Heart left ventricle (tissue), 16 donors: ENCODE results near the gene ITGBL1. TPM values are rescaled to one million over a fixed set of nuclear protein-coding genes. Genes with fewer than 3 reads are reported as not detected.

Experiments
- ATAC-seq, 4 donors: fragments of 200-7000 bp; cut with Tn5 transposase; one replicate each; pipeline ENCODE4 v1.9.1; 2020 to 2022; ENCODE audit warnings: moderate library complexity in 4 of 4, mild to moderate bottlenecking in 3 of 4, moderate number of reproducible peaks in 1 of 4
- DNase-seq, 5 donors: peaks; one replicate each; pipeline ENCODE4 v3.0.0-alpha.2; 2020
- H3K27ac ChIP-seq, 12 donors: fragments of 200-600 bp; sonication (generic) in 4 of 12; one replicate each; pipeline versions ENCODE4 v1.5.0 to v1.8.0; 2016 to 2022; ENCODE audit warnings: mild to moderate bottlenecking in 2 of 12
- H3K27me3 ChIP-seq, 9 donors: fragments of 200-600 bp; sonication (generic) in 2 of 9; one replicate each; pipeline versions ENCODE4 v1.5.1 to v1.8.0; 2016 to 2022; ENCODE audit warnings: mild to moderate bottlenecking in 3 of 9
- H3K36me3 ChIP-seq, 9 donors: fragments of 200-600 bp; sonication (generic) in 2 of 9; one replicate each; pipeline versions ENCODE4 v1.5.0 to v1.8.0; 2018 to 2022; ENCODE audit warnings: mild to moderate bottlenecking in 2 of 9
- H3K4me1 ChIP-seq, 12 donors: fragments of 200-600 bp; sonication (generic) in 4 of 12; one replicate each; pipeline versions ENCODE4 v1.5.0 to v1.8.0; 2016 to 2022; ENCODE audit warnings: mild to moderate bottlenecking in 3 of 12
- H3K4me3 ChIP-seq, 12 donors: fragments of 200-600 bp; sonication (generic) in 4 of 12; one replicate each; pipeline versions ENCODE4 v1.5.0 to v1.8.0; 2017 to 2022; ENCODE audit warnings: mild to moderate bottlenecking in 9 of 12, moderate library complexity in 4 of 12
- H3K9me3 ChIP-seq, 12 donors: fragments of 200-600 bp; sonication (generic) in 4 of 12; one replicate each; pipeline versions ENCODE4 v1.5.0 to v1.8.0; 2016 to 2022; ENCODE audit warnings: mild to moderate bottlenecking in 1 of 12
- POLR2A ChIP-seq, 2 donors: fragments of 450-650 bp; IDR thresholded peaks; one replicate each; pipeline ENCODE4 v1.6.1; 2017; ENCODE audit warnings: antibody characterized with exemption in 2 of 2, mild to moderate bottlenecking in 2 of 2, moderate library complexity in 2 of 2
- WGBS, 4 donors: extraction: QIAGEN DNeasy Blood & Tissue Kit in 2 of 4; methylation state at CpG; one replicate each; pipeline versions ENCODE4 v1.1.5 to v1.1.7; 2013 to 2018; 5-methylcytosine and 5-hydroxymethylcytosine counted together
- intact Hi-C, 10 donors: fragments of 100-400 bp; cut with DNase I; formaldehyde crosslinking; loops; one replicate each; pipeline versions ENCODE4 v1.11.1 to v1.14.2; 2022
- polyA plus RNA-seq, 2 donors: library from polyadenylated mRNA; stranded (reverse); fragments of 200-250 nt; gene quantifications; one replicate each; pipeline ENCODE4 v1.2.3, GENCODE V29; 2013
- total RNA-seq, 9 donors: library from RNA; depleted of rRNA in 2 of 9; stranded (reverse); fragments of >200 nt in 2 of 9; fragmentation: NEBNext Ultra II Directional in 3 of 9; extraction: Animal tissue kit (Norgen Biotek cat#: 25700) in 3 of 9; gene quantifications; one replicate each; pipeline versions ENCODE4 v1.1.0 to v1.2.4, GENCODE V29; 2016 to 2023
- TF ChIP-seq, protein P1 (sequence below), 12 donors: fragments of 200-600 bp; sonication (generic) in 4 of 12; IDR thresholded peaks; one replicate each; pipeline versions ENCODE4 v1.5.0 to v1.8.0; 2018 to 2022; ENCODE audit warnings: antibody characterized with exemption in 12 of 12, mild to moderate bottlenecking in 5 of 12
- donor health status: ischemic (EF 13 %, LVEDD 7.1; RV severe dilation, severe dysfunction).
- donor health status: healthy with polysubstance abuse.
- donor health status: DM: no; HTN: yes; CAD: no.
- donor health status: DM: no; HTN: no; CAD: no.
- donor health status: ischemic (EF 25% LVEDD 6.9; RV normal size, moderate dysfunction).
- donor health status: ischemic (EF 25% LVEDD 5.7; RV mildly dilated, moderate dysfunction).
- donor health status: healthy.
- donor health status: DM: yes; HTN: yes; CAD: no.
- donor health status: ischemic (EF 35%, LVEDD 5.7; RV mildly dilated, moderate dysfunction).
- donor health status: nonischemic (EF 11% LVEDD 7.7; RV severe dilation, severe dysfunction).
- donor health status: DM: yes; HTN: yes; CAD: no.
- donor health status: PGD.
- donor health status: ischemic (EF 29% LVEDD 5.4; RV normal size, mild dysfunction).
- donor health status: nonischemic (EF 23%, LVEDD 6.1; RV moderate dilation, normal function).

Gene ITGBL1
- total and polyA plus RNA-seq, 11 donors: 0.15 to 5.9 (median 2.5) TPM

DNA sequence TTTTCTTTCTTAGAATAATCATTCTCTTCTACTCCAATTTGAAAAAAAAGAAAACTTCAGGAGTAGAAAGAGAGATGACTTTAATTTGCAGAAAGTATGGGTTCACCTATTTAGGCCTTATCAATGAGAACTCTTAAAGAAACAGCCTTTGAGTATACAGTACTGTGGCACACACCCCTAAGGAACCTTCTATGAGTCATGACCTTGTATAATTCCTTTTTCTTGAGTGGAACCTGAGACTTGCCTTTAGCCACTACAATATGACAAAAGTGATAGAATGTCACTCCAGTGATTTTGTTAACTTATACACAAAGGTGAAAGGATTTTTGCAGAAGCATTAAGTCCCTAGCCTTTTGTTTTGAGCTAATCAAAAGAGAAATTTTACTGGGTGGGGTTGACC lies 58.7 kb downstream of the ITGBL1 start:
- Histone ChIP-seq H3K4me1 (no peaks in the 10 kb centered on the region), H3K27me3 (no peaks in the 10 kb centered on the region), H3K27ac (no peak overlapping the region), H3K4me3 (no peak overlapping the region), H3K9me3 (peaks cover 0 to 3% (median 0%) of the 10 kb centered on the region in 12 donors), H3K36me3 (no peaks in the 10 kb centered on the region)
- intact Hi-C loops: loop anchor here in 2 of 10 donors (5.0 kb wide), 2 partner anchors 246 to 406 kb away; no protein-coding TSS in a partner anchor
- no peak for ATAC-seq
- TF ChIP-seq, protein P1, sequence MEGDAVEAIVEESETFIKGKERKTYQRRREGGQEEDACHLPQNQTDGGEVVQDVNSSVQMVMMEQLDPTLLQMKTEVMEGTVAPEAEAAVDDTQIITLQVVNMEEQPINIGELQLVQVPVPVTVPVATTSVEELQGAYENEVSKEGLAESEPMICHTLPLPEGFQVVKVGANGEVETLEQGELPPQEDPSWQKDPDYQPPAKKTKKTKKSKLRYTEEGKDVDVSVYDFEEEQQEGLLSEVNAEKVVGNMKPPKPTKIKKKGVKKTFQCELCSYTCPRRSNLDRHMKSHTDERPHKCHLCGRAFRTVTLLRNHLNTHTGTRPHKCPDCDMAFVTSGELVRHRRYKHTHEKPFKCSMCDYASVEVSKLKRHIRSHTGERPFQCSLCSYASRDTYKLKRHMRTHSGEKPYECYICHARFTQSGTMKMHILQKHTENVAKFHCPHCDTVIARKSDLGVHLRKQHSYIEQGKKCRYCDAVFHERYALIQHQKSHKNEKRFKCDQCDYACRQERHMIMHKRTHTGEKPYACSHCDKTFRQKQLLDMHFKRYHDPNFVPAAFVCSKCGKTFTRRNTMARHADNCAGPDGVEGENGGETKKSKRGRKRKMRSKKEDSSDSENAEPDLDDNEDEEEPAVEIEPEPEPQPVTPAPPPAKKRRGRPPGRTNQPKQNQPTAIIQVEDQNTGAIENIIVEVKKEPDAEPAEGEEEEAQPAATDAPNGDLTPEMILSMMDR (IDR thresholded peaks at IDR 0.05): no peak
- no peak for TF ChIP-seq POLR2A (IDR thresholded peaks at IDR 0.05)
- DNase-seq: no peak

DNA sequence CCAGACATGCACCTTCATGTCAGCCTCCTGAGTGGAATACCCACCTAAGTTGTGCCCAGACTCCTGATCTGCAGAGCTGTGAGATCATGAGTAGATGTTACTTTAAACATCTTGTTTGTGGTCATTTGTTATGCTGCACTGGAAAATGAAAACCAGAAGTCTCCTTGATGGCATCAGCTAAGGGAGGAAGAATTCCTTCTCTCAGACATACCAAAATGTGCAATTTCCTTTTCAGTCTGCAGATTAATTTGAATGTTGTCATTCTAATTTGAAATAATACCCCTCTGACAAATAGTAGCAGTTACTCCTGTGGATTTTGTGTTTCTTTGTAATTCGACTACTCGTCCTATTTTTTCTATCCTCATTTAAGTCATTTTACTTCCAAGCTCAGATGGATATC lies 59.3 kb downstream of the ITGBL1 start:
- Histone ChIP-seq H3K27ac (no peak overlapping the region), H3K27me3 (no peaks in the 10 kb centered on the region), H3K4me1 (no peaks in the 10 kb centered on the region), H3K36me3 (no peaks in the 10 kb centered on the region), H3K4me3 (no peak overlapping the region), H3K9me3 (peaks cover 0 to 3% (median 0%) of the 10 kb centered on the region in 12 donors)
- intact Hi-C loops: loop anchor here in 2 of 10 donors (5.0 kb wide), 2 partner anchors 246 to 406 kb away; no protein-coding TSS in a partner anchor
- 75 to 83% (median 79%) methylated on average over 2 of the region's 2 CpGs for WGBS, 4 donors
- ATAC-seq (no peak), DNase-seq (no peak)
- TF ChIP-seq, protein P1 (IDR thresholded peaks at IDR 0.05): no peak
- TF ChIP-seq POLR2A (IDR thresholded peaks at IDR 0.05): no peak

DNA sequence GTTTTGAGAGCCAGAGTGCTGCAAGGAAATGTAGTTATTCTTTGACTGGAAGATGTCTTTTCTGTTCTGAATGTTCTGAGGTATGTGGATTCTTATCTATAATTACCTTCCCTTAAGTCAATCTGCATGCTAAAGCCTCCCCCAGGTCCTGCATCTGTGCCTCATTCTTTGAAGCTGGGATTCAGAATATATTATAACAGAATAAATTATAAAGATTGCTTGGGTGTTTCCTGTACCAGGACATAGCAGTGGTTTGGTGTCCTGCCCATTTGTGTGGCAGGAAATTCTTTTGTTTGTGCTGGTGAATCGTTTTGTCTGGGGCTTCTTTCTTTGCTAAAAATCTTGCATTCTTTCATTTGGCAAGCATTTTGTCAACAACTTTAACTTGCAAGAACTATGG lies 60.2 kb downstream of the ITGBL1 start:
- TF ChIP-seq, protein P1 (IDR thresholded peaks at IDR 0.05): no peak
- TF ChIP-seq POLR2A (IDR thresholded peaks at IDR 0.05): no peak
- DNase-seq (no peak), ATAC-seq (no peak)
- Histone ChIP-seq H3K4me1 (no peaks in the 10 kb centered on the region), H3K4me3 (no peak overlapping the region), H3K36me3 (no peaks in the 10 kb centered on the region), H3K27me3 (no peaks in the 10 kb centered on the region), H3K27ac (no peak overlapping the region), H3K9me3 (peaks cover 0 to 3% (median 0%) of the 10 kb centered on the region in 12 donors)
- WGBS, 4 donors: 24 to 38% (median 32%) methylated on average over 1 of the region's 1 CpG
- intact Hi-C loops: loop anchor here in 2 of 10 donors (5.0 kb wide), 2 partner anchors 245 to 405 kb away; no protein-coding TSS in a partner anchor

DNA sequence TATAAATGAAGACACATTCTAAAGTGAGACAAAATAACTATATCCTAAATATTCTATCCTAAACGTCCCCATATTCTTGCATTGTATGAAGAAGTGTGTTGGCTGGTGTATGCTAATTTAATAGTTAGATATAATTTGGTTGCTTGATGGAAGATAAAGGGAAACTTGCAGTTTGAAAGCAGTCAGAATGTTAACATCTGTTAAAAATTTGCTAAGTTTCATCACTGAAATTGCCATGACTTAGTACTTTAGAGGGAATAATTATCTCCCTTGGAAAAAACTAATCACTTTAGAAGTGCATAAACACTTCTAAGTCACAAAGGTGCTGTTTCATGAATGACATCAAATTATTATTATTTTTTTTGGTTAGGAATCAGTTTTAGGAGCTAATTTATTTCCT lies 61.6 kb downstream of the ITGBL1 start:
- no peak for DNase-seq
- H3K27ac ChIP-seq: no peak overlapping the region
- no peak for ATAC-seq
- no peaks in the 10 kb centered on the region for H3K4me1 ChIP-seq
- no peaks in the 10 kb centered on the region for H3K27me3 ChIP-seq
- H3K36me3 ChIP-seq: no peaks in the 10 kb centered on the region
- no peak overlapping the region for H3K4me3 ChIP-seq
- WGBS, 4 donors: 26 to 40% (median 39%) methylated on average over 1 of the region's 1 CpG
- intact Hi-C loops: loop anchor here in 6 of 10 donors (1.0 to 5.0 kb wide), 4 partner anchors 243 to 403 kb away; no protein-coding TSS in a partner anchor
- no peak for TF ChIP-seq POLR2A (IDR thresholded peaks at IDR 0.05)
- TF ChIP-seq, protein P1 (IDR thresholded peaks at IDR 0.05): no peak
- peaks cover 0 to 3% (median 0%) of the 10 kb centered on the region in 12 donors for H3K9me3 ChIP-seq
